Stimulated activated CD4-positive, alpha-beta T cell treated with anti-CD3 and anti-CD28 coated beads, Interleukin-12 subunit alpha, Interleukin-12 subunit beta, amount 100 ng/mL, for 24 hours (primary cell): Measurements from ENCODE around the gene ILDR1.

ENCODE experiments used
- DNase-seq, 2 experiments: peaks; one replicate each; pipeline ENCODE4 v3.0.0-alpha.2; 2020; ENCODE audit warnings: low read depth in 2 of 2

Gene ILDR1

GRCh38 chr3:122019493-122019892 lies 2.6 kb downstream of the ILDR1 start:
- DNase-seq, result no peak

- no peak for DNase-seq
Observed at GRCh38 chr3:122014741-122015140, 7.3 kb downstream of the ILDR1 start.

GRCh38 chr3:122013448-122013925 lies 8.6 kb downstream of the ILDR1 start:
- DNase-seq, result no peak

GRCh38 chr3:122012821-122013220 lies 9.2 kb downstream of the ILDR1 start:
- no peak for DNase-seq

- DNase-seq, result no peak
Observed at GRCh38 chr3:122011396-122011795, 10.7 kb downstream of the ILDR1 start.

GRCh38 chr3:122010506-122010905 lies 11.5 kb downstream of the ILDR1 start:
- DNase-seq, result no peak

- no peak for DNase-seq
Observed at GRCh38 chr3:122008166-122008565, 13.9 kb downstream of the ILDR1 start.

- no peak for DNase-seq
Observed at GRCh38 chr3:122006267-122006666, 15.8 kb downstream of the ILDR1 start.

- no peak for DNase-seq
Observed at GRCh38 chr3:122004991-122005565, 17.0 kb downstream of the ILDR1 start.

- no peak for DNase-seq
Observed at GRCh38 chr3:122004107-122004506, 17.9 kb downstream of the ILDR1 start.

- DNase-seq, result no peak
Observed at GRCh38 chr3:122003606-122004005, 18.4 kb downstream of the ILDR1 start.

- DNase-seq, result no peak
Observed at GRCh38 chr3:122003112-122003511, 18.9 kb downstream of the ILDR1 start.

GRCh38 chr3:122002611-122003010 lies 19.4 kb downstream of the ILDR1 start:
- no peak for DNase-seq

- no peak for DNase-seq
Observed at GRCh38 chr3:122001892-122002291, 20.2 kb downstream of the ILDR1 start.

GRCh38 chr3:122000936-122001605 lies 21.0 kb downstream of the ILDR1 start:
- DNase-seq, result no peak

GRCh38 chr3:121999931-122000330 lies 22.1 kb downstream of the ILDR1 start:
- no peak for DNase-seq

GRCh38 chr3:121998611-121999473 lies 23.2 kb downstream of the ILDR1 start:
- no peak for DNase-seq

GRCh38 chr3:121998030-121998580 lies 23.9 kb downstream of the ILDR1 start:
- DNase-seq, result no peak

- no peak for DNase-seq
Observed at GRCh38 chr3:121997372-121997771, 24.7 kb downstream of the ILDR1 start.

GRCh38 chr3:121996441-121996840 lies 25.6 kb downstream of the ILDR1 start:
- DNase-seq, result no peak

GRCh38 chr3:121995161-121996137 lies 26.6 kb downstream of the ILDR1 start:
- DNase-seq, result no peak
